WTC11 (cell line): ENCODE data around the gene KCNB1.

Experiments
- CREB1 ChIP-seq: sonication (generic); formaldehyde crosslinking; IDR thresholded peaks from 2 replicates; pipeline ENCODE4 v1.8.0; 2023; ENCODE audit warnings: mild to moderate bottlenecking, missing genetic modification reagents
- CTCF ChIP-seq: fragments of 200-600 bp; IDR thresholded peaks from 2 replicates; pipeline ENCODE4 v1.8.0; 2022; ENCODE audit warnings: antibody characterized with exemption
- E2F4 ChIP-seq: sonication (generic); formaldehyde crosslinking; IDR thresholded peaks from 2 replicates; pipeline ENCODE4 v1.8.1; 2022; ENCODE audit warnings: low read depth, mild to moderate bottlenecking, moderate library complexity, missing genetic modification reagents, borderline replicate concordance
- GABPB1 ChIP-seq: sonication (generic); formaldehyde crosslinking; IDR thresholded peaks from 2 replicates; pipeline ENCODE4 v1.8.1; 2023; ENCODE audit warnings: mild to moderate bottlenecking, missing genetic modification reagents
- HMGXB4 ChIP-seq: sonication (generic); formaldehyde crosslinking; IDR thresholded peaks from 2 replicates; pipeline ENCODE4 v1.8.1; 2023; ENCODE audit warnings: mild to moderate bottlenecking, moderate library complexity, missing genetic modification reagents
- NFE2L1 ChIP-seq: sonication (generic); formaldehyde crosslinking; IDR thresholded peaks from 2 replicates; pipeline ENCODE4 v1.8.1; 2023; ENCODE audit warnings: missing genetic modification reagents
- NFYB ChIP-seq: sonication (generic); formaldehyde crosslinking; conservative IDR thresholded peaks from 2 replicates; pipeline ENCODE4 v1.8.0; 2022; ENCODE audit warnings: low read depth, missing genetic modification reagents
- RELA ChIP-seq: sonication (generic); formaldehyde crosslinking; IDR thresholded peaks from 2 replicates; pipeline ENCODE4 v1.8.1; 2022; ENCODE audit warnings: missing genetic modification reagents, mild to moderate bottlenecking, borderline replicate concordance
- SMAD4 ChIP-seq: sonication (generic); formaldehyde crosslinking; IDR thresholded peaks from 2 replicates; pipeline ENCODE4 v1.8.0; 2022; ENCODE audit warnings: mild to moderate bottlenecking, missing genetic modification reagents
- TEAD4 ChIP-seq: sonication (generic); formaldehyde crosslinking; IDR thresholded peaks from 2 replicates; pipeline ENCODE4 v1.8.0; 2022; ENCODE audit warnings: mild to moderate bottlenecking, missing genetic modification reagents
- USF1 ChIP-seq: sonication (generic); formaldehyde crosslinking; IDR thresholded peaks from 2 replicates; pipeline ENCODE4 v1.8.0; 2022; ENCODE audit warnings: mild to moderate bottlenecking, missing genetic modification reagents
- USF2 ChIP-seq: sonication (generic); formaldehyde crosslinking; IDR thresholded peaks from 2 replicates; pipeline ENCODE4 v1.8.1; 2023; ENCODE audit warnings: mild to moderate bottlenecking, missing genetic modification reagents, moderate library complexity

- TF ChIP-seq CTCF (no peak), E2F4 (CRISPR knock-in tag) (no peak), USF1 (CRISPR knock-in tag) (no peak), NFYB (no peak), TEAD4 (no peak), USF2 (CRISPR knock-in tag) (no peak), CREB1 (CRISPR knock-in tag) (no peak), GABPB1 (CRISPR knock-in tag) (no peak), NFE2L1 (no peak), SMAD4 (CRISPR knock-in tag) (no peak), RELA (no peak), HMGXB4 (CRISPR knock-in tag) (no peak)
Observed at GRCh38 chr20:49521356-49521755, 38.9 kb upstream of the KCNB1 start.
